ENCODE data around the gene PHACTR4.
"Not testable (repeated sequence)": the region's sequence is repeated elsewhere in the genome, so short reads cannot be mapped to it uniquely, and the experiment has no call there.

Gene PHACTR4

DNA sequence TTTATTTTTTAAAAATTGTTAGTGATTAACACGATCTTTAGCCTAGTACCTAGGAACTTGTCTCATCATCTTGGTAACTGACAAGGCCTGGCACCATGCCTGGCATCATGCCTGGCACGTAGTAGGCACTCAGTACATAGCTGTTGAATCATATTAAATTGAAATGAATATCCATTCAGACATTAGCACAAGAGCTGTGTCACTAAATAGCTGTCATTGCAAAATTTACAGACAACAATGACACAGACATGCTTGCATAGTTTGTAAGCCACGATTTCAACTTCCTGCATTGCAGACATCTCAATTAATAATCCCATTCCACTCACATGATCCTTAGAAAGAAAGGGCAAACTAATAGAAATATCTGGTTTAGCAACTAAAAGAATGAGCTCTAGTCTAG lies 15.4 kb upstream of the PHACTR4 start:
- no peak for TF ChIP-seq CTCF (IDR thresholded peaks at IDR 0.05; ENCODE audit: borderline replicate concordance, insufficient read depth, low read depth, low read length)
- no peak overlapping the region for H3K4me3 ChIP-seq (ENCODE audit: low read depth, low read length)

GRCh38 chr1:28358716-28359115 lies 10.8 kb upstream of the PHACTR4 start:
- no peak for TF ChIP-seq CTCF (IDR thresholded peaks at IDR 0.05; ENCODE audit: borderline replicate concordance, insufficient read depth, low read depth, low read length)
- H3K4me3 ChIP-seq (ENCODE audit: low read depth, low read length): no peak overlapping the region

DNA sequence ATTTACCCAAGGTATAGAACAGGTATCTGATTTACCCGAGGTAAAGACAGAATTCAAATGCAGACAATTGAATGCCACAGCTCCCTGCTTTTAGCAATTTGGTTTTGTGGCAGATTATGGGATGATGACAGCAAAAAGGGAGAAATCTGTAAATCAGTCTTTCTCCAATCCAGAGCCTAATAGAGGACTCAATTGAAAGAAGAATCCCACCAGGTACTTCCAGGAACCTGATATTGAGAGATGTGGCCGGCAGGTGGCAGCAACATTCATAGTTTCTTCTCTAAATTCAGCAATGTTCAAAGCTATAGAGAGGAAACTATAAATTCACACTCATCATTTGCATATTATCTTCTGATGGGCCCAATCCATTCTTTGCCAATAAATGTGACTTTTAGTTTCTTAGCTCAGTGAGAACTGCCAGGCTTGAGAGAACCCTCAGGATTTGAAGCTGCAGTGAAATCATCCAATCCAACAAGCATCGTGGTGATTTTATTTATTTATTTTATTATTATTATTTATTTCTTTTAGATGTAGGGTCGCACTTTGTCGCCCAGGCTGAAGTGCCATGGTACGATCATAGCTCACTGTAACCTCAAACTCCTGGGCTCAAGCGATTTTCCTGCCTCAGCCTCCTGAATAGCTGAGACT lies 9.8 kb upstream of the PHACTR4 start:
- peak; percentile 55; the same call in 1 of the 2 replicates for TF ChIP-seq CTCF (IDR thresholded peaks at IDR 0.05; ENCODE audit: borderline replicate concordance, insufficient read depth, low read depth, low read length)
- H3K4me3 ChIP-seq (ENCODE audit: low read depth, low read length): no peak overlapping the region

- no peak for TF ChIP-seq CTCF (IDR thresholded peaks at IDR 0.05; ENCODE audit: borderline replicate concordance, insufficient read depth, low read depth, low read length)
- no peak overlapping the region for H3K4me3 ChIP-seq (ENCODE audit: low read depth, low read length)
These were observed 4.7 kb upstream of the PHACTR4 start for GRCh38 chr1:28364888-28365287.

- H3K4me3 ChIP-seq (ENCODE audit: low read depth, low read length): no peak overlapping the region
- TF ChIP-seq CTCF (IDR thresholded peaks at IDR 0.05; ENCODE audit: borderline replicate concordance, insufficient read depth, low read depth, low read length): no peak
These were observed 3.7 kb upstream of the PHACTR4 start for GRCh38 chr1:28365864-28366263.

DNA sequence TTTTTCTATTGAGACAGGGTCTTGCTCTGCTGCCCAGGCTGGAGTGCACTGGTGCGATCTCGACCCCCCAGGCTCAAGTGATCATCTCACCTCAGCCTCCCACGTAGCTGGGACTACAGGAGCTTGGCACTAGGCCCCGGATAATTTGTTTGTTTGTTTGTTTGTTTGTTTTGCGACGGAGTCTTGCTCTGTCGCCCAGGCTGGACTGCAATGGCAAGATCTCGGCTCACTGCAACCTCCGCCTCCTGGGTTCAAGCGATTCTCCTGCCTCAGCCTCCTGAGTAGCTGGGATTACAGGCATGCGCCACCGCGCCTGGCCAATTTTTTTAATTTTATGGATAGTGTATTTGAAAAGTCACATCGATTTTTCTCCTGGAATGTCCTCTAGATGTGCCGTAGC lies 932 bp upstream of the PHACTR4 start:
- H3K4me3 ChIP-seq (ENCODE audit: low read depth, low read length): not testable (repeated sequence)

- H3K4me3 ChIP-seq (ENCODE audit: low read depth, low read length): peak overlapping the region; percentile 81
- TF ChIP-seq CTCF (IDR thresholded peaks at IDR 0.05; ENCODE audit: borderline replicate concordance, insufficient read depth, low read depth, low read length): peak; percentile 12; the same call in 1 of the 2 replicates
These were observed 884 bp downstream of the PHACTR4 start for GRCh38 chr1:28370239-28371009.
